ENCODE measurements around the gene ASXL2. TPM values are rescaled to one million over a fixed set of nuclear protein-coding genes. Genes with fewer than 3 reads are reported as not detected.

Gene ASXL2
- total RNA-seq, 1 donor from 2014 or later = 39.3 TPM

GRCh38 chr2:25787020-25787419, 91.3 kb downstream of the ASXL2 start:
- Histone ChIP-seq H3K4me3 (no peak overlapping the region), H3K4me1 (no peaks in the 10 kb centered on the region), H3K9me3 (no peaks in the 10 kb centered on the region), H3K36me3 (peaks cover 15% of the 10 kb centered on the region), H3K27me3 (ENCODE audit: low read depth) (no peaks in the 10 kb centered on the region), H3K27ac (no peak overlapping the region)
- intact Hi-C loops (cut with DNase I) = no loop called here
- peak in 1 of 2 donors; percentile 47 for ATAC-seq
- DNase-seq = no peak
- no peak for TF ChIP-seq CTCF (IDR thresholded peaks at IDR 0.05)

DNA sequence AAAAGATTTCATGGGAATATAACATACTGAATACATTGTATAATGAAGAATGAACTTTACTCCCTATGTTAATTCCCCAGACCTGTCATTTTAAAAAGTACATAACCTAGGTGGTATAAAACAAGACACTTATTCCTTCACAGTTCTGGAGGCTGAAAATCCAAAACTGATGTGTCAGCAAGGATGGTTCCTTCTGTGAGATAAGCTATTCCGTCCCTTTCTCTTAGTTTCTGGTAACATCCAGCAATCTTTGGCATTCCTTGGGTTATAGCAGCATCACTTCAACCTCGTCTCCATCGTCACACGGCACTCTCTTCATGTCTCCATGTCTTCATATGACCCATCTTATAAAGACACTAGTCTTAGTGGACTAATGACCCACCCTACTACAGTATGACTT, 93.9 kb downstream of the ASXL2 start:
- Histone ChIP-seq H3K27ac (no peak overlapping the region), H3K4me1 (no peaks in the 10 kb centered on the region), H3K27me3 (ENCODE audit: low read depth) (no peaks in the 10 kb centered on the region), H3K4me3 (no peak overlapping the region), H3K36me3 (peaks cover 15% of the 10 kb centered on the region), H3K9me3 (no peaks in the 10 kb centered on the region)
- no peak for ATAC-seq
- intact Hi-C loops (cut with DNase I) = no loop called here
- no peak for DNase-seq
- TF ChIP-seq CTCF (IDR thresholded peaks at IDR 0.05) = no peak

DNA sequence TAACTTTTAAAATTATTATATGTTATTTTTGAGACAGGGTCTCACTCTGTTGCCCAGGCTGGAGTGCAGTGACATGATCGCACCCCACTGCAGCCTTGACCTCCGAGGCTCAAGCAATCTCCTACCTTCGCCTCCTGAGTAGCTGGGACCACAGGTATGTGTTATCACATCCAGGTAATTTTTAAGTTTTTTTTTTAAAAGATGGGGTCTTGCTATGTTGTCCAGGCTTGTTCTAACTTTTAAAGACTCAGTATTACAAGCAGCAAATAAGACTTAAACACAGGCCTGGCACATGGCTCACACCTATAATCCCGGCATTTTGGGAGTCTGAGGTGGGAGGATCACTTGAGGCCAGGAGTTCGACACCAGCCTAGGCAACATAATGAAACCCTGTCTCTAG, 101.2 kb downstream of the ASXL2 start:
- Histone ChIP-seq H3K27ac (no peak overlapping the region), H3K9me3 (no peaks in the 10 kb centered on the region), H3K4me1 (no peaks in the 10 kb centered on the region), H3K4me3 (no peak overlapping the region), H3K27me3 (ENCODE audit: low read depth) (no peaks in the 10 kb centered on the region), H3K36me3 (no peaks in the 10 kb centered on the region)
- intact Hi-C loops (cut with DNase I) = no loop called here
- DNase-seq = no peak
- no peak for ATAC-seq
- no peak for TF ChIP-seq CTCF (IDR thresholded peaks at IDR 0.05)

DNA sequence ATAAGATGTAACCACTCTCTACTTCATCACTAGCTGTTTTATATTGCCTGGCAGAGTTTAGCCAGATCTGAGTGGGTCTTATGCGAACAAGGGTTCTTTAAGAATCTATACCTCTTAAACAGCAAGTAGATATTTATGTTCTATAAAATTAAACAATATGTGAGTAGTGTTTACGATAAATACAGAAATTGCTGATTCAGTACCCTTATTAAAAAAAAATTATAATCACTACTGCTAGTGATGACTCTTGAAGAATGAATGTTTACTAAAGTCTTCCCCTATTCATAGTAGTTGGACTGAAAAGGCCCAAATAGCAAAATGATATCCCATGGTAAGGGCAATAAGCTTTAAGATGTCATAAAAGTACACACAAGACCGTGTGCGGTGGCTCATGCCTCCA, 106.2 kb downstream of the ASXL2 start:
- Histone ChIP-seq H3K27me3 (ENCODE audit: low read depth) (no peaks in the 10 kb centered on the region), H3K36me3 (peaks cover 42% of the 10 kb centered on the region), H3K4me1 (no peaks in the 10 kb centered on the region), H3K4me3 (no peak overlapping the region), H3K27ac (no peak overlapping the region), H3K9me3 (no peaks in the 10 kb centered on the region)
- ATAC-seq (no peak), DNase-seq (no peak)
- intact Hi-C loops (cut with DNase I) = no loop called here
- TF ChIP-seq CTCF (IDR thresholded peaks at IDR 0.05) = no peak

GRCh38 chr2:25763575-25763974, 114.7 kb downstream of the ASXL2 start:
- Histone ChIP-seq H3K27ac (no peak overlapping the region), H3K9me3 (no peaks in the 10 kb centered on the region), H3K27me3 (ENCODE audit: low read depth) (no peaks in the 10 kb centered on the region), H3K4me1 (no peaks in the 10 kb centered on the region), H3K36me3 (peaks cover 51% of the 10 kb centered on the region), H3K4me3 (no peak overlapping the region)
- intact Hi-C loops (cut with DNase I) = no loop called here
- no peak for TF ChIP-seq CTCF (IDR thresholded peaks at IDR 0.05)
- no peak for ATAC-seq
- no peak for DNase-seq

- Histone ChIP-seq H3K27ac (no peak overlapping the region), H3K27me3 (ENCODE audit: low read depth) (no peaks in the 10 kb centered on the region), H3K4me3 (no peak overlapping the region), H3K9me3 (no peaks in the 10 kb centered on the region), H3K4me1 (no peaks in the 10 kb centered on the region), H3K36me3 (peaks cover 42% of the 10 kb centered on the region)
- TF ChIP-seq CTCF (IDR thresholded peaks at IDR 0.05) = no peak
- ATAC-seq = no peak
- intact Hi-C loops (cut with DNase I) = no loop called here
- no peak for DNase-seq
Measured at GRCh38 chr2:25760297-25760696, 118.0 kb downstream of the ASXL2 start.
